NB4 (cell line): ENCODE data around the gene DOCK4.

Experiments
- CTCF ChIP-seq: IDR thresholded peaks from one replicate; pipeline ENCODE4 v1.5.1; 2012; ENCODE audit warnings: low read depth, low read length
- MYC ChIP-seq: IDR thresholded peaks from 2 replicates; pipeline ENCODE4 v1.6.1; 2011; ENCODE audit warnings: low read depth, low read length
- POLR2A ChIP-seq: IDR thresholded peaks from 2 replicates; pipeline ENCODE4 v1.6.1; 2011; ENCODE audit warnings: mild to moderate bottlenecking; ENCODE audit not compliant: insufficient read length; ENCODE audit errors: extremely low read depth

- no peak for TF ChIP-seq CTCF
- TF ChIP-seq POLR2A: no peak
- no peak; the same call in 1 of the 2 replicates for TF ChIP-seq MYC
Measured at GRCh38 chr7:112080441-112080840, 125.8 kb downstream of the DOCK4 start.
